GM19397 (cell line): ENCODE results near the gene SNRNP48.

ENCODE experiments used
- ATAC-seq: cut with Tn5 transposase; IDR thresholded peaks from one replicate; pipeline ENCODE4 v1.9.1; 2021; ENCODE audit warnings: mild to moderate bottlenecking, moderate library complexity; ENCODE audit not compliant: unreplicated experiment

SNRNP48 gene

DNA sequence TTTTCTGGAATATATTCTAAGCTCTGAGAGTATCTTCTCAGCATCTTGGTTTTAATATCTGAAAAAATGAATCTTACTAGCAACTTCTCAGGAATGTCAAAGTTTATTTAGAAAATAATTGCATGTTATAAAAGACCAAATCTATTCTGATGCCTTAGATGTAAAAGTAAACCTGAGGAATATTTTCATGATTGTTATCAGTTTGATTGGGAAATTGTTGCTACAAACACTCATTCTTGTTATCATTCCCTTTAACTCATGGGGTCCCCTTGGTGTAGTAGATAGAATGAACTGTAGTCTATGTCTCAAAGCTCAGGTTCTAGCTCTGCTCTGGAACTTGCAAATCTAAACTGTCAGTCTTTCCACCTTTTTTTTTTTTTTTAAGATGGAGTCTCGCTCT, 50.0 kb downstream of the SNRNP48 start:
- ATAC-seq: no peak

DNA sequence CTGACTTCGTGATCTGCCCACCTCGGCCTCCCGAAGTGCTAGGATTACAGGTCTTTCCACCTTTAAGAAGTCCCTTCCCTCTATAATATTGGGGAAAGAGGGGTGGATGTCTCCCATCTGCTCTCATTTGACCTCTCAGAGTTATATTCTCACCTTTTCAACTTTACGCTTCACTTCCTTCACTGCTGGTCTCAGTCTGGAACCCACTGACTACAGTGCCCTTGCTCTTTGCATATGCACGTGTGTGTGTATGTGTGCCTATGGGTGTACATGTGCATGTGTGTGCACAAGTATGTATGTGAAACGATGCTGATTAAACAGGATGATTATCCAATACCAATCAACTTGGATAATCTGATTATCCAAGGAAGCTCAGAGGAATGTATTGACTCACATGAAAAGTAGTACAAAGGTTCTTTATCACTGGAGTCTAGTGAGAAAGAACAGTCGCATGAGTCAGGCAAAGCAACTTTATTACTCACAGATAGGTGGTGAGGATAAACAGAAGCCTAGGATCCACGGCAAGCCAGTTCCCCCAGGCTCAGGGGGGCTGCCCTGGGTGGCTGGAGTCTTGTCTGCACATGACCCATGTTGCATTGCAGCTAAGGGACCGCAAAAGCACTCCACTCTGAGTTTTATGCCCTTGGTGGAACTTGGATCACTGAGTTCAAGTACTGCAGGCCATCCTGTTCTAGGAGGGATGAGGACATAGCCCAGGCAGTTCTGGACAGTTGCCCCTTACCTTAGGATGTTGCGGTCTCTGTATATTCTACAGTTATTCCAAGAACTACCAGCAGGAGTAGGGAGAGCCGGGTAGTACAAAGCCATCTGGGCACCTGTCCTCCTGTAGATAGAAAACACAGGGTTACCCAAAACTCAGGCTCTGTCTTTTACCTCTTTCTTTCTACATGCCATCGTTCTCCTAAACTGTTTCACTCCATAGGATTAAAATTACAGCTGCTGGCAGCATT, 50.9 kb downstream of the SNRNP48 start:
- ATAC-seq: no peak

DNA sequence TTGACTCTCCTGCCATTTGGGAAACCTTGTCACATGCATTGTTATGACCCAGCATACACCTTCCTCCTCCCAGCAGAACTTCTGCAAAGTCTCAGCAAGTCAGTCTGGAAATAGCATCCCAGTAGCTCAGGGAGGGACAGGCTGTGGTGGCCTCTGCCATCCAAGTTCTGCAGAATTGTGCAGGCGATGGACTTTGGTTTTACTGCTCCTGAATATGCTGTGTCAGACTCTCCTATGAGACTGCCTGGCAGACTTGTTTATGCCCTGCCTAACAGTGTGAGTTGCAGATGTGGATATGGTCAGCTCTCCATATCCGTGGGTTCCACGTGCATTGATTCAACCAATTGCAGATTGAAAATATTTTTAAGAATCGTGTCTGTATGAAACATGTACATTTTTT, 52.8 kb downstream of the SNRNP48 start:
- no peak for ATAC-seq

DNA sequence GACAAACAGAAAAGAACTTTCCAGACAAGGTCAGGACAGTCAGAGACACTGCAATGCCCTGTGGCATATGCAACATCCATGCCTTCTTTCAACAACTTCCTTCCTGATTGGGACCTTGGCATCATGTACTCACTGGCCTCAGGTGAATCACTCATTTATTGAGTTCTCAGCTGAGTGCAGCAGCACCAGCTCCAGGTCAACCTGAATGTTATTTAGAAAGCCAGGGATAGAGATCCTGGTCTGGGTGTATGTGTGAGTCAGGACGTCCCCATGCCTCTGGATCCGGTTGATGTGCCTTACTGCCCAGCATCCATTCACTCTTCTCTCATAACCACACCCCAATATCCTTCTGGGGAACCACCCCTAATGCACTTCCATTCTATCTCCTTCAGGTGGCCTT, 54.4 kb downstream of the SNRNP48 start:
- ATAC-seq: no peak

DNA sequence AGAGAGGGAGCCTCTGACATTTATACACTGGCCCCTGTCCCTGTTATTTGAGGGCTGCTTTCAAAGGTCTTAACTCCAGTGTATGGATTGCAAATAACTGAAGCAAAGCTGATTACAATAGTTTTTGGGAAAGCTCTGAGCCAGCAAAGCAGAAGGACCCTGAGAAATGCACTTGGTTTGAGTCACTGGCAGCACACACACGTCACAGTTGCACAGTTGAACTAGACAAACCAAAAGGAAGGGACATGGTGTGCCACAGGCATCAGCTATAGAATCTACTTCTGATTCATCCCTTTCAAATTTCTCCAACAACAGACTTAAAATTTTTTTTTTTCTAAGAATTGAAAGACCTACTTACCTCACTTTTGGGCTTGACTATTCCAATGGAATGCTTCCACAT, 56.4 kb downstream of the SNRNP48 start:
- ATAC-seq: no peak

DNA sequence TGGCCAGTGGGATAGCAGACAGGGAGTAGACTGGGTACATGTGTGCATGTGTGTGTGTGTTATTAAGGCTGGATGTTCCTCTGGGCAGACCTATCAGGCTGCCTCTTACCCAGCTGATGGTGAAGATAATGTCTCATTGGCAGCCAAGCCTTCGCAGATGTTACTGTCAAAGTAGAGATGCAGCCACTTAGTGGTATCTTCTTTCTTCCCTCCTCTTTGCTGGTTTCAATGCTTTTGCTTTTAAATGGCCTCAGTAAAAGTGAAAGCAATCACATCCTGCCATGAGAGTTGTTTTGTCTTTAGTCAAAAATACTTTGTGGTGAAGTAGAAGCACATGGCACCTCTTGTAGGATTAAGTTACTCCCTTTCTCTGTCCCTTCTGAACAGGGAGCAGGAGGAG, 57.5 kb downstream of the SNRNP48 start:
- ATAC-seq: no peak

DNA sequence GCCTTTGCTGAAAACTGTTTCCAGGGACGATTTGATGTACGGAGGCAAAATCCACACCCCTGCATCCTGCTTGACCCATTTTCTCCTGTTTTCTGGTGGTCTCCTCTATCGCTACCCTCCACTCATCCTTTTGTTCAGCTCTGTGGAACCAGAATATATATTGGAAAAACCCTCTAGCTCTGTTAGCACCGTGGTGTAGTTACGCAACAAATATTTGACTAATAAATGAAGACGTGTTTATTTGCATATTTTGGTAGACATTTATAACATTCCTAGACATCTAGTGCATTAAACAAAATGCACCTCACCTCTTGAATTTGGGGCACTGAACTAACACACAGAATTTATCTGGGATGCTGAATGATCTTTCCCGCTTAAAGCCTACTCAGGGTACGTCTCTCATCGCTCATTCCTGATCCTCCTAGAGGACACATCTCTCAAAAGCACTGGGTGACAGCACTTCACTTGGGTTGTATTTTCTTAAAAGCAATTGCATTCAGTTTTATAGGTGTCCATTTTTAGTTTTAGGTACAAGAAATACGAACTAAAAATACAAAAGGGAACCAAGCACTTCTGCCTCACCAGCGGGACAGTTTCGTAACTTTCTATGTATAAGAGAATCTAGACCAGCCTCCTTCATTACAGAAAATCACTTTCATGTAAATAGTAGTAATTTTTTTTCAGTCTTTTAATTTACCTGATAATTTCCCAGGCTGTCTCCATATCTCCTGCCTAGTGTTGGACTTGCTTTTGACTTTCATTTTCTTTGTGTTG, 59.2 kb downstream of the SNRNP48 start:
- no peak for ATAC-seq

DNA sequence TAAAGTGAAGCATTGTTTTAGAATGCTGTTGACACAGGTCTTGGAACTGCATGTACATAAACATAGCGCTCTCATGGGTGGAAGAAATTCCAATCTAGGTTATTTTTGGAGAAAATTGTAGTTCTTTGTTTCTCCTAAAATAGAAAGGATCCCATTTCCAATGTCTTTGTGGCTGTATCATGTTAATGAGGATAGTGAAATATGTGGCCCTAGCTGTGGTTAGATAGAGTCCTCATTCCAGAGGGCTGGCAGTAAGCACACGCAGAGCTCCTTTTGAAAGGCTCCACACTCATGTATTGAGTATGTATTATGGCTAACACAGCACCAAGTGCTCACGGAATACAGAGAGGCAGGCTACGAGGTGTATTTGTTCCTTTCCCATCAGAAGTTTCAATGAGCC, 60.9 kb downstream of the SNRNP48 start:
- no peak for ATAC-seq

DNA sequence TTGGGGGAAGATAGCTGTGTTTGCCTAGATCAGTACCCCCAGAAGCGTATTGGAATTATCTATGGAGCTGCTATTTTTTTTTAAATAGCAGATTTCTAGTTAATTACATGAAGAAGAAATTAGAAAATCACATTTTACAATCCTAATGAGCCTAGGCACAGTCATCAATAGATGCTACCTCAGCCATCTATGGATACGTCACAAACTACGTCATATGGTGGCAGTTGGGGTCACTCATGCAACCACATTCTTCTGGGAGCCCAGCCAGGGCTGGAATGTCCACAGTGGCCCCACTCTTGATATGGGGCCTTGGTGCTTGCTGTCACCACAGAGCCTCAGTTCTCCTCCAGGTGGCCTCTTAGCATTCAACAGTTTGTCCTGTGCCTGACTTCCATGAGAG, 63.0 kb downstream of the SNRNP48 start:
- no peak for ATAC-seq

DNA sequence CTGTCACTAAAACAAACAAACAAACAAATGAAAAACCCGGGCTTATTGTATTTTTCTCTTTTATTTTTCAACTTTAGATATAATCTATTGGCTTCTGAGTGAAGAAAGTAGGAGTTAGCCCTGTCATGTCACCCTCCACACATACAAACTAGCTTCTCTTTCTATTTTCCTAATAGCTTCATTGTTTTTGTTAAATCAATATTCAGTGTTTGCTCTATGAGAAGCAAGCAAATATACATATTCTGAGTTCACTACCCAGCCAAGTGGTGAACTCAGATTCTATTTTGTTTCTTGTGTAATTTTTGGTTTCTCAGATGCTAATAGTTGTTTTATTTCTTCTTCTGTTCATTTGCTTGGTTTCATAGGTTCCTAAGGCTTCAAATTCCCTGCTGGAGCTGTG, 66.4 kb downstream of the SNRNP48 start:
- no peak for ATAC-seq

DNA sequence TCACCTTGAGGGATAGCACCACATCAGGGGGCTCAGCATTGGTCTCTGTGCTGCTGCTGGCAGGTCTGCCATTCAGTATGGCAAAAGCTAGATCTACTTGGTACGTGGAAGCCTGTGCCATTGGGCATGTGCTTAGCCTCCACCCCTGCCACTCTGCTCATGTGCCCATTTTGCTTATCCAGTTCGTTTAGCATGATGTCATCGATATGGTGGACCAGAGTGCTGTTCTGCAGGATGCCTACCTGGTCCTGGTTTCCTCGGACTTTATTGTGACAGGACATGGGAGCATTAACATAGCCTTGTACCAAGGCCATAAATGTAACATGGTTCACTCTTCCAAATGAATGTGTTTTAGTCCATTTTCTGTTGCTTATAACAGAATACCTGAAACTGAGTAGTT, 68.5 kb downstream of the SNRNP48 start:
- ATAC-seq: no peak

DNA sequence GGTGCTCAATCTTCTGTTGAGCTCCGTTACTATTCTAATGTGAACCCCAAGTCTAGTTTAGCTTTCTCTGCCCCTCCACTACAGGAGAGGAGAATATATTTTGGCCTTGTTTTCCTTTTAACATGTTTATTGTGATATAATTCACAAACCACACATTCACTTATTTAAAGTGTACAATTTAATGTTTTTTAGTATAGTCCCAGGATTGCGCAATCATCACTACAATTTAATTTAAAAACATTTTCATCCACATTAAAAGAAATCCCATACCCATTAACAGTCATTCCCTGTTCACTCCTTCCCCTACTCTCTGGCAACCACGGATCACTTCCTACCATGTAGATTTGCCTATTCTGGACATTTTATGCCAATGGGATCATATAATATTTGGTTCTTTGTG, 71.4 kb downstream of the SNRNP48 start:
- no peak for ATAC-seq
